H1 (cell line): ENCODE results near the gene KHDC4. TPM values are rescaled to one million over a fixed set of nuclear protein-coding genes. Genes with fewer than 3 reads are reported as not detected.

ENCODE experiments used
- CTCF ChIA-PET: fragments of 300-600 bp; sonication (Branson Sonifier 250); formaldehyde crosslinking; loops from one replicate; lab custom pipeline; 2021; ENCODE audit not compliant: partially characterized antibody; lab: Charles Lee
- POLR2A ChIA-PET: fragments of 300-600 bp; sonication (Branson Sonifier 250); formaldehyde crosslinking; loops from one replicate; lab custom pipeline; 2021; ENCODE audit warnings: inconsistent platforms; ENCODE audit not compliant: partially characterized antibody; lab: Charles Lee
- DNase-seq, 2 experiments: peaks; one replicate each; pipeline versions ENCODE4 v3.0.0 to v3.0.0-alpha.2; 2010 to 2022; ENCODE audit warnings: low spot score in 2 of 2, low read depth in 1 of 2, mixed read lengths in 1 of 2
- FAIRE-seq: peaks from 2 replicates; lab custom pipeline; 2011; peaks lifted over from hg19 to GRCh38; lab: Jason Lieb, UNC
- H2AFZ ChIP-seq: 2 replicates; pipeline ENCODE4 v1.8.1; 2012; ENCODE audit warnings: low read length, inconsistent platforms
- H2AK5ac ChIP-seq: 2 replicates; pipeline ENCODE4 v1.6.1; 2013; ENCODE audit warnings: low read depth, low read length
- H2BK120ac ChIP-seq: replicated peaks from 2 replicates; pipeline ENCODE3; 2013; ENCODE audit warnings: low read depth, low read length, inconsistent platforms
- H2BK12ac ChIP-seq: 2 replicates; pipeline ENCODE4 v1.6.1; 2013; ENCODE audit warnings: low read depth, low read length
- H2BK15ac ChIP-seq: 2 replicates; pipeline ENCODE4 v1.6.1; 2013; ENCODE audit warnings: low read length
- H2BK20ac ChIP-seq: 2 replicates; pipeline ENCODE4 v1.6.1; 2013; ENCODE audit warnings: low read length
- H2BK5ac ChIP-seq: 2 replicates; pipeline ENCODE4 v1.6.1; 2013; ENCODE audit warnings: low read depth, low read length
- H3K14ac ChIP-seq: 2 replicates; pipeline ENCODE4 v1.6.1; 2013; ENCODE audit warnings: inconsistent platforms; ENCODE audit not compliant: insufficient read length
- H3K18ac ChIP-seq: 2 replicates; pipeline ENCODE4 v1.6.1; 2013; ENCODE audit warnings: low read length; ENCODE audit errors: extremely low read depth
- H3K23ac ChIP-seq: 2 replicates; pipeline ENCODE4 v1.6.1; 2013; ENCODE audit warnings: inconsistent platforms; ENCODE audit not compliant: insufficient read length
- H3K23me2 ChIP-seq: 2 replicates; pipeline ENCODE4 v1.6.1; 2013; ENCODE audit warnings: low read depth, low read length
- H3K27ac ChIP-seq: 2 replicates; pipeline ENCODE4 v1.6.1; 2011; ENCODE audit warnings: low read depth, low read length, inconsistent platforms
- H3K27me3 ChIP-seq, 4 experiments: replicated peaks in 1 of 4; 1 replicate in 1 of 4; 2 replicates in 3 of 4; pipeline versions ENCODE4 v1.6.1 to v1.8.1; 2011 to 2013; ENCODE audit warnings: low read length in 3 of 4, mild to moderate bottlenecking in 3 of 4, inconsistent platforms in 2 of 4, mixed read lengths in 2 of 4, moderate library complexity in 1 of 4; ENCODE audit not compliant: control insufficient read depth in 3 of 4, insufficient read depth in 3 of 4; ENCODE audit errors: extremely low read depth in 1 of 4
- H3K36me3 ChIP-seq, 4 experiments: 2 replicates each; pipeline versions ENCODE4 v1.6.1 to v1.8.1; 2011 to 2013; ENCODE audit warnings: mild to moderate bottlenecking in 4 of 4, low read length in 3 of 4, moderate library complexity in 2 of 4, control low read depth in 1 of 4, inconsistent platforms in 1 of 4; ENCODE audit not compliant: insufficient read depth in 4 of 4, control insufficient read depth in 2 of 4
- H3K4ac ChIP-seq: replicated peaks from 2 replicates; pipeline ENCODE3; 2013; ENCODE audit warnings: low read length, low read depth, mixed read lengths, inconsistent platforms; ENCODE audit not compliant: insufficient read length
- H3K4me1 ChIP-seq, 4 experiments: replicated peaks in 1 of 4; 1 replicate in 1 of 4; 2 replicates in 3 of 4; pipeline versions ENCODE4 v1.6.1 to v1.8.1; 2011 to 2013; ENCODE audit warnings: low read length in 3 of 4, inconsistent platforms in 2 of 4, mixed read lengths in 1 of 4; ENCODE audit not compliant: insufficient read depth in 4 of 4, control insufficient read depth in 3 of 4
- H3K4me2 ChIP-seq, 2 experiments: 2 replicates each; pipeline versions ENCODE4 v1.6.1 to v1.8.1; 2011 to 2013; ENCODE audit warnings: low read depth in 2 of 2, low read length in 2 of 2, control low read depth in 1 of 2, inconsistent platforms in 1 of 2, mild to moderate bottlenecking in 1 of 2; ENCODE audit not compliant: insufficient read depth in 1 of 2
- H3K4me3 ChIP-seq, 4 experiments: fragments of 200-600, 300-600 bp in 1 of 4; sonication (generic), shearing (Covaris generic), sonication (Bioruptor Twin) in 1 of 4; 2 replicates each; pipeline versions ENCODE4 v1.5.1 to v1.8.1; 2011 to 2016; ENCODE audit warnings: low read length in 4 of 4, low read depth in 3 of 4, control low read depth in 2 of 4, inconsistent platforms in 2 of 4, mild to moderate bottlenecking in 2 of 4, mixed read lengths in 1 of 4, moderate library complexity in 1 of 4; ENCODE audit not compliant: insufficient read depth in 2 of 4; ENCODE audit errors: extremely low read depth in 1 of 4
- H3K56ac ChIP-seq: replicated peaks from 2 replicates; pipeline ENCODE3; 2013; ENCODE audit warnings: low read depth, mild to moderate bottlenecking, mixed read lengths, low read length, inconsistent platforms; ENCODE audit not compliant: insufficient read length
- H3K79me1 ChIP-seq: 2 replicates; pipeline ENCODE4 v1.6.1; 2013; ENCODE audit warnings: low read depth, low read length, control low read depth
- H3K79me2 ChIP-seq, 2 experiments: 2 replicates each; pipeline versions ENCODE4 v1.6.1 to v1.8.1; 2012 to 2013; ENCODE audit warnings: low read length in 2 of 2, mild to moderate bottlenecking in 2 of 2, inconsistent platforms in 1 of 2; ENCODE audit not compliant: insufficient read depth in 2 of 2, control insufficient read depth in 1 of 2
- H3K9ac ChIP-seq, 4 experiments: replicated peaks in 1 of 4; 1 replicate in 1 of 4; 2 replicates in 3 of 4; pipeline versions ENCODE4 v1.6.1 to v1.8.1; 2011 to 2013; ENCODE audit warnings: low read depth in 3 of 4, low read length in 3 of 4, control low read depth in 2 of 4, mild to moderate bottlenecking in 2 of 4, moderate library complexity in 2 of 4, inconsistent platforms in 1 of 4; ENCODE audit errors: extremely low read depth in 1 of 4
- H3K9me3 ChIP-seq, 2 experiments: 2 replicates each; pipeline versions ENCODE4 v1.6.1 to v1.8.1; 2012 to 2013; ENCODE audit warnings: mild to moderate bottlenecking in 2 of 2, moderate library complexity in 2 of 2, control low read depth in 1 of 2, inconsistent platforms in 1 of 2, low read depth in 1 of 2, low read length in 1 of 2, mixed read lengths in 1 of 2; ENCODE audit not compliant: insufficient read depth in 2 of 2
- H4K20me1 ChIP-seq, 2 experiments: replicated peaks in 1 of 2; 2 replicates each; pipeline versions ENCODE3 to v1.8.1; 2011 to 2013; ENCODE audit warnings: inconsistent platforms in 2 of 2, low read length in 2 of 2, mild to moderate bottlenecking in 1 of 2; ENCODE audit not compliant: insufficient read depth in 2 of 2, control insufficient read depth in 1 of 2
- H4K5ac ChIP-seq: 2 replicates; pipeline ENCODE4 v1.6.1; 2013; ENCODE audit warnings: low read length, low read depth, mixed read lengths, inconsistent platforms; ENCODE audit not compliant: insufficient read length
- H4K8ac ChIP-seq: 2 replicates; pipeline ENCODE4 v1.8.0; 2013; ENCODE audit warnings: mild to moderate bottlenecking, moderate library complexity, low read length, inconsistent platforms; ENCODE audit not compliant: insufficient read depth; ENCODE audit errors: extremely low read depth
- H4K91ac ChIP-seq: replicated peaks from 2 replicates; pipeline ENCODE3; 2013; ENCODE audit warnings: low read length, mixed read lengths, inconsistent platforms; ENCODE audit not compliant: insufficient read length
- ASH2L ChIP-seq: fragments of 200-600, 300-600 bp; sonication (generic); IDR thresholded peaks from one replicate; pipeline ENCODE4 v1.7.1; 2017; ENCODE audit warnings: low read length
- ATF2 ChIP-seq: IDR thresholded peaks from 2 replicates; pipeline ENCODE4 v1.6.1; 2012; ENCODE audit warnings: low read length, inconsistent platforms
- BCL11A ChIP-seq, 2 experiments: IDR thresholded peaks; one replicate each; pipeline ENCODE4 v1.6.1; 2011; ENCODE audit warnings: low read depth in 2 of 2, low read length in 2 of 2, mild to moderate bottlenecking in 2 of 2
- JUN ChIP-seq: IDR thresholded peaks from 2 replicates; pipeline ENCODE4 v1.6.1; 2011; ENCODE audit warnings: low read depth, mild to moderate bottlenecking, improper control_type of control experiment, low read length
- KDM5A ChIP-seq: fragments of 200-600 bp; IDR thresholded peaks from 2 replicates; pipeline ENCODE4 v1.7.1; 2012; ENCODE audit warnings: mild to moderate bottlenecking, low read length, inconsistent platforms, mixed read lengths
- MAX ChIP-seq: IDR thresholded peaks from 2 replicates; pipeline ENCODE4 v1.6.1; 2012; ENCODE audit warnings: inconsistent platforms
- SIN3A ChIP-seq, 2 experiments: IDR thresholded peaks in 1 of 2; conservative IDR thresholded peaks in 1 of 2; 2 replicates each; pipeline ENCODE4 v1.6.1; 2011 to 2012; ENCODE audit warnings: low read length in 2 of 2, improper control_type of control experiment in 1 of 2, low read depth in 1 of 2, mild to moderate bottlenecking in 1 of 2
- SIRT6 ChIP-seq: IDR thresholded peaks from one replicate; pipeline ENCODE4 v1.7.1; 2012; ENCODE audit warnings: low read length, inconsistent platforms
- SP1 ChIP-seq: IDR thresholded peaks from 2 replicates; pipeline ENCODE4 v1.6.1; 2011; ENCODE audit warnings: low read depth, low read length
- SRF ChIP-seq: IDR thresholded peaks from 2 replicates; pipeline ENCODE4 v1.6.1; 2011; ENCODE audit warnings: mild to moderate bottlenecking, low read depth, low read length, moderate library complexity
- WGBS, 2 experiments: shearing (Covaris generic) in 1 of 2; methylation state at CpG; one replicate each; pipeline versions ENCODE4 v1.1.6 to v1.1.7; 2013 to 2015; ENCODE audit warnings: low lambda C conversion rate in 2 of 2, mixed read lengths in 2 of 2, inconsistent platforms in 1 of 2, low coverage in 1 of 2, missing lambda C conversion rate in 1 of 2; ENCODE audit not compliant: insufficient replicate concordance in 2 of 2, insufficient coverage in 1 of 2, insufficient read length in 1 of 2; ENCODE audit errors: extremely low coverage in 1 of 2, missing lambda C conversion rate in 1 of 2; 5-methylcytosine and 5-hydroxymethylcytosine counted together
- polyA plus RNA-seq, 7 experiments: library from polyadenylated mRNA; depleted of rRNA in 3 of 7; stranded (reverse) in 5 of 7; unstranded in 2 of 7; fragments of >200 nt in 5 of 7; fragments of 200-250 nt in 2 of 7; gene quantifications; 1 replicate in 5 of 7; 2 replicates in 1 of 7; 4 replicates in 1 of 7; pipeline versions ENCODE4 v1.2.1 to v1.2.3, GENCODE V29; 2011 to 2013; ENCODE audit warnings: missing spikeins in 2 of 7, mixed read lengths in 2 of 7
- total RNA-seq: library from RNA; stranded (reverse); fragmentation: NEBNext Ultra II Directional; extraction: Animal tissue kit (Norgen Biotek cat#: 25700); gene quantifications from 2 replicates; pipeline ENCODE4 v1.2.1, GENCODE V29; 2021

KHDC4 gene
- total and polyA plus RNA-seq, 2 of the 8 experiments (the other 6 are each of a cell fraction or from before 2014, with no cell fraction given): 56.6 to 81.1 TPM

- Histone ChIP-seq H2BK5ac (no peak overlapping the region), H3K4me1 (no peaks in the 10 kb centered on the region), H3K79me1 (no peaks in the 10 kb centered on the region), H2BK15ac (no peak overlapping the region), H3K4me3 (no peak overlapping the region), H3K79me2 (no peaks in the 10 kb centered on the region), H4K91ac (no peak overlapping the region), H4K5ac (no peak overlapping the region), H3K9me3 (no peaks in the 10 kb centered on the region), H3K27ac (no peak overlapping the region), H3K14ac (no peak overlapping the region), H2BK12ac (no peak overlapping the region), H3K18ac (no peak overlapping the region), H3K4ac (no peak overlapping the region), H3K56ac (no peak overlapping the region), H3K23ac (no peak overlapping the region), H3K23me2 (no peaks in the 10 kb centered on the region), H3K9ac (no peak overlapping the region), H3K4me2 (no peak overlapping the region), H2BK20ac (no peak overlapping the region), H3K36me3 (peaks cover 34 to 92% (median 74%) of the 10 kb centered on the region in 4 experiments; a peak in 7 of 8 replicates), H3K27me3 (no peaks in the 10 kb centered on the region), H4K8ac (no peak overlapping the region), H2AK5ac (no peak overlapping the region), H4K20me1 (peaks cover 0 to 5% of the 10 kb centered on the region in 2 experiments), H2AFZ (no peak overlapping the region), H2BK120ac (no peak overlapping the region)
- FAIRE-seq: no peak
- no peak for DNase-seq
- ChIA-PET CTCF (interaction anchor here (0.6 to 1.1 kb wide), 2 partner anchors 25 to 624 kb away, joined by 3 to 4 read pairs; no protein-coding TSS in a partner anchor), POLR2A (interaction anchor here (0.7 to 1.1 kb wide), 2 partner anchors 31 to 34 kb away, joined by 3 to 4 read pairs; no protein-coding TSS in a partner anchor)
- 98% methylated on average over 13 of the region's 13 CpGs; no CpG with 5 or more reads in 1 of the 2 experiments for WGBS, 2 experiments
- no peak for TF ChIP-seq JUN
- TF ChIP-seq SRF: no peak
- TF ChIP-seq SIRT6: no peak
- no peak for TF ChIP-seq ATF2
- TF ChIP-seq MAX: no peak
- no peak for TF ChIP-seq ASH2L
- no peak for TF ChIP-seq KDM5A
- TF ChIP-seq BCL11A (IDR thresholded peaks at IDR 0.05; ENCODE audit: low read depth in 2 of 2, low read length in 2 of 2): no peak
- no peak for TF ChIP-seq SP1
- TF ChIP-seq SIN3A (conservative IDR thresholded peaks at IDR 0.05 in 1 of 2, IDR thresholded peaks at IDR 0.05 in 1 of 2; ENCODE audit: low read depth in 1 of 2, low read length in 2 of 2): no peak
- TF ChIP-seq, all 59 proteins: peak for 0
Measured at GRCh38 chr1:155952505-155952890, 18.3 kb upstream of the KHDC4 start.
